Esophagus muscularis mucosa (tissue), 3 donors: Measurements from ENCODE around the gene CCDC158.

ENCODE experiments used
- POLR2A ChIP-seq: fragments of 450-650 bp; IDR thresholded peaks from one replicate; pipeline ENCODE4 v1.6.1; 2017; ENCODE audit warnings: antibody characterized with exemption, moderate library complexity, mild to moderate bottlenecking, low read depth
- TF ChIP-seq, protein P1 (sequence below), 3 experiments: fragments of 200-600 bp in 2 of 3; fragments of 450-650 bp in 1 of 3; sonication (generic) in 2 of 3; IDR thresholded peaks; one replicate each; pipeline ENCODE4 v1.5.1; 2017 to 2019; ENCODE audit warnings: antibody characterized with exemption in 3 of 3, mild to moderate bottlenecking in 2 of 3, moderate library complexity in 1 of 3

DNA sequence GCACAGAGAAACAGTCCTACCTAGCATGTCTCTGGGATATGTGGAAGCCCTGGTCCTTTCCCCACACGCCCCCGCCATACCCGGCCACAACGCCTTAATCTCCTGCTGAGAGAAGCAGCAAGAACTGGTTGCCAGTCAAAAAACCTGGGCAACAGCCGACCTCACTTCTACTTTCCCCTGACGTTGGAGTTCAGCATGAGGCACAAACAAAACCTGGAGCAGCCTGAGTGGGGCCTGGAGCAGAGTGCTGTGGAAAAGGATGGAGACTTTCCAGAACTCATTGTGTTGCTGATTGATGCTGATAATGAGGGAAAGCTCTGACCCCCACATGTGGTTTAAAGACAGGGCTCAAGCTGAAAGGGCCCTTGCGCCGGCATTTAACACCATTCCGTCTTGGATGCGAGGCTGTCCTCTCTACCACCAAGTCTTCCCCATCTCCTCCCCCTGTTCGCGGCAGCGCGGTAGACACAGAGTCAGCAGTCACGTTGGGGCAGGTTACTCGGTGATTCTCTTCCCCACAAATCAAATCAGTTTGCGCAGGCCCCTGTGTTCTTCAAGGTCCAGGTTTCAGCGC lies 666 bp downstream of the CCDC158 start:
- TF ChIP-seq, protein P1, sequence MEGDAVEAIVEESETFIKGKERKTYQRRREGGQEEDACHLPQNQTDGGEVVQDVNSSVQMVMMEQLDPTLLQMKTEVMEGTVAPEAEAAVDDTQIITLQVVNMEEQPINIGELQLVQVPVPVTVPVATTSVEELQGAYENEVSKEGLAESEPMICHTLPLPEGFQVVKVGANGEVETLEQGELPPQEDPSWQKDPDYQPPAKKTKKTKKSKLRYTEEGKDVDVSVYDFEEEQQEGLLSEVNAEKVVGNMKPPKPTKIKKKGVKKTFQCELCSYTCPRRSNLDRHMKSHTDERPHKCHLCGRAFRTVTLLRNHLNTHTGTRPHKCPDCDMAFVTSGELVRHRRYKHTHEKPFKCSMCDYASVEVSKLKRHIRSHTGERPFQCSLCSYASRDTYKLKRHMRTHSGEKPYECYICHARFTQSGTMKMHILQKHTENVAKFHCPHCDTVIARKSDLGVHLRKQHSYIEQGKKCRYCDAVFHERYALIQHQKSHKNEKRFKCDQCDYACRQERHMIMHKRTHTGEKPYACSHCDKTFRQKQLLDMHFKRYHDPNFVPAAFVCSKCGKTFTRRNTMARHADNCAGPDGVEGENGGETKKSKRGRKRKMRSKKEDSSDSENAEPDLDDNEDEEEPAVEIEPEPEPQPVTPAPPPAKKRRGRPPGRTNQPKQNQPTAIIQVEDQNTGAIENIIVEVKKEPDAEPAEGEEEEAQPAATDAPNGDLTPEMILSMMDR (IDR thresholded peaks at IDR 0.05) = no peak
- TF ChIP-seq POLR2A = no peak
